ENCODE results near the gene LAMA4. TPM values are rescaled to one million over a fixed set of nuclear protein-coding genes. Genes with fewer than 3 reads are reported as not detected.
A peak's percentile ranks its signal among the peaks of the same experiment; 100 is the strongest.

The LAMA4 gene
- polyA plus RNA-seq, 4 donors: 83.4 to 109 (median 89.0) TPM

- DNase-seq (ENCODE audit: low read depth in 4 of 4, low spot score in 2 of 4): no peak
Measured at GRCh38 chr6:112275365-112275764, 21.0 kb upstream of the LAMA4 start.

DNA sequence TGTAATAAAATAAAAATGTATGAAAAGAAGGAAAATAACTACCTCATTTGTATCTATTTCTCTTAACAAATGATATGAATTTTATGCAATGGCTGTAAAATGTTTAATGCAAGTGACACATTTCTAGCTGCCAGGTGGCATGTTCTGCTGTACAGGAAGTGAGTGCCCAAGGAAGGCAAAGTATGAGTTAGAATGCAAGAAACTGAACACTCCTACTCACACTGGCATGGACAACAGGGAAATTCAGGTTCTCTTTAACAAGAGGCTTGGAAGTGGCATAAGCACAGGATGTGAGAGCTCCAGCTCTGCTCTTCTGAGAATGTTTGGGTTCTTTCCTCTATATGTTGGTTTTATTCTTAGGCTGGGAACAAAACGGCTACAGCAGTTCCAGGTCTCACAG lies 20.4 kb upstream of the LAMA4 start:
- no peak for DNase-seq (ENCODE audit: low read depth in 4 of 4, low spot score in 2 of 4)

DNA sequence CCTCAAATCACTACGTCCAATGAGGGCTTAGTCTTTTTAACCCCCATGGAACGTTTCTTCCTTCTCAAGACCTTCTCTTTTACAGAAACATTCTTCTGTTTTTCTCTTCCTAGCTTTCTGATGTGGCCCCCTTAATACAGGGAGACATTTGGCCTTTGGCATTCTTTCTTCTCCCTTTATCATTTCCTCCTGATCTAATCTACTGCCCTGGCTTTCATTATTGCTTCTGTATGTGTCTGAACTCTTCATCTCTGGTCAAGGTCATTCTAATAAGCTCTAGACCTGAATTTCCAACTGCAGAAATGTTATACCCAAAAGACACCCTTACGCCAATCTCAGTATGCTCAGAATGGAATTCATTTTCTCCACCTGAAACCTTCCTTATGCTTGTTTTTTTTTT lies 18.4 kb upstream of the LAMA4 start:
- no peak for DNase-seq (ENCODE audit: low read depth in 4 of 4, low spot score in 2 of 4)

- no peak for DNase-seq (ENCODE audit: low read depth in 4 of 4, low spot score in 2 of 4)
Measured at GRCh38 chr6:112270756-112271155, 16.4 kb upstream of the LAMA4 start.

GRCh38 chr6:112269979-112270566 lies 15.7 kb upstream of the LAMA4 start:
- DNase-seq (ENCODE audit: low read depth in 4 of 4, low spot score in 2 of 4): no peak

DNA sequence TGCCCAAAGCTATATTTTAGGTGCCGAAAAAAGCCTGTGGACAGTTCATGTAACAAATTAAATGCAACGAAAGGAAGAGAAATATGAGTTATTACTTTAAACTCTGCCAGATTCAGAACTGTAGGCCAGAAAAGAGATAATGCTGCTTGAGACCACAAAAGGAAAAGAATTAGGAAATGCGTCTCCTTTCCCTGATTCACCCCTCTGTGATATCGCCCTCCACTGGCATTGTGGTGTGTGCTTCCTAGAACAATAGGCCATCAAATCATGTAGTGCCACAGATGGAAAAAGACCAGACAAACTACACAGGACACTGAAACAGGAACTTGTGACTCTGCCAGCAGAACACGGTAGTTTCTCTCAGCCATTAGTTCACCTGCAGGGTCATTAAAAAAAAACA lies 14.7 kb upstream of the LAMA4 start:
- no peak for DNase-seq (ENCODE audit: low read depth in 4 of 4, low spot score in 2 of 4)

- DNase-seq (ENCODE audit: low read depth in 4 of 4, low spot score in 2 of 4): no peak
Measured at GRCh38 chr6:112268654-112269053, 14.3 kb upstream of the LAMA4 start.

DNA sequence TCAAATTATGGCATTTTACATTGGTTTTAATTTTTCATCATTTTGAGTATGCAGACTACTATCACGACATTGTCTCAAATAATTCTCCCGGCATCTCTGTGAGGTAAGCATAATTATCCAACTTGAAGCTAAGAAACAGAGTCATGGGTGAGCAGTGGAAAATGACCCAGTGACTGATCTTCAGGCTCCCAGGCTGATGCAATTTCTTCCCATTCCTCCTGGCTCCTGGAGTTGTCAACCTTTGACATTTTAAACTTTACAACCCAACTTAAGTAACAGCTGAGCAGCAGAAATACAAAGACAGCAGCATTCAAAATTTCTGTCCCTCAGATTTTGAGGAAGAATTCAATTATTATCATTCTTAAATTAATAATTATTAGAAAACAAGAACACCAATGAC lies 13.7 kb upstream of the LAMA4 start:
- no peak for DNase-seq (ENCODE audit: low read depth in 4 of 4, low spot score in 2 of 4)

- no peak for DNase-seq (ENCODE audit: low read depth in 4 of 4, low spot score in 2 of 4)
Measured at GRCh38 chr6:112266331-112266730, 12.0 kb upstream of the LAMA4 start.

- no peak for DNase-seq (ENCODE audit: low read depth in 4 of 4, low spot score in 2 of 4)
Measured at GRCh38 chr6:112259337-112259675, 4.9 kb upstream of the LAMA4 start.

- no peak for DNase-seq (ENCODE audit: low read depth in 4 of 4, low spot score in 2 of 4)
Measured at GRCh38 chr6:112258642-112259336, 4.4 kb upstream of the LAMA4 start.

DNA sequence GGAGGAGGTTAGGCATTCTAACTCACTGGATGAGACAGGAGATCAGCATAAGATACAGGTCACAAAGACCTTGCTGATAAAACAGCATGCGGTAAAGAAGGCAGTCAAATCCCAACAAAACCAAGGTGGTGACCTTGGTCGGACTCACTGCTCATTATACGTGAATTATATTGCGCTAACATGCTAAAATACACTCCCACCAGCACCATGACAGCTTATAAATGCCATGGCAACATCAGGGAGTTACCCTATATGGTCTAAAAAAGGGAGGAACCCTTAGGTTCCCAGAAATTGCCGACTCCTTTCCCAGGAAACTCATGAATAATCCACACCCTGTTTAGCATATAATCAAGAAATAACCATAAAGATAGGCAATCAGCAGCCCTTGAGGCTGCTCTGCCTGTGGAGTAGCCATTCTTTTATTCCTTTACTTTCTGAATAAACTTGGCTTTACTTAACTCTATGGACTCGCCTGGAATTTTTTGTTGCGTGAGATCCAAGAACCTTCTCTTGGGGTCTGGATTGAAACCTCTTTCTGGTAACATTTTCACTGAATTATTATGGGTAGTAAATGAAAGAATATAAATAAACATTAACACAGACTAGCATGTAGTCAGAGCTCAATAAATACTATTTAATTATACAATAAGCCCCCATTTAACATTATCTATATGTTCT lies 3.0 kb upstream of the LAMA4 start:
- DNase-seq (ENCODE audit: low read depth in 4 of 4, low spot score in 2 of 4): no peak

DNA sequence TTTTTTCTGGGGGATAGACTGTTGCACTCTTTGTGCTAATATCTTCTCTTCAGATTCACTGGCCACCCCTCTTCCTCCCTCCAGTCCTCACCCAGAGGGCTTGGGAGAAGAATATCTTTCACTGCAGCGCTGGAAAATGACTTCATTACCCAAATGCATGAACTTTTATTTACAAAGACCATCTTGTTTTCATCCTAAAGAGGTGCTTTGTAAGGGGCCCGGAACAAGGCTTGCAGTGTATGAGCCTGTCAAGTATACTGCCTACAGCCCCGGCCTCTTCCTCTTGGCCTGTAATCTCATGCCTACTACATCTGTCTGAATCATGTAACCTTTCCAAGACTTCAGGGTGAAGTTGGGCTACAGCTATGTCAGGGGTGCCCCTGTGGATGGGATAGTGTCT lies 554 bp upstream of the LAMA4 start:
- no peak for DNase-seq (ENCODE audit: low read depth in 4 of 4, low spot score in 2 of 4)

DNA sequence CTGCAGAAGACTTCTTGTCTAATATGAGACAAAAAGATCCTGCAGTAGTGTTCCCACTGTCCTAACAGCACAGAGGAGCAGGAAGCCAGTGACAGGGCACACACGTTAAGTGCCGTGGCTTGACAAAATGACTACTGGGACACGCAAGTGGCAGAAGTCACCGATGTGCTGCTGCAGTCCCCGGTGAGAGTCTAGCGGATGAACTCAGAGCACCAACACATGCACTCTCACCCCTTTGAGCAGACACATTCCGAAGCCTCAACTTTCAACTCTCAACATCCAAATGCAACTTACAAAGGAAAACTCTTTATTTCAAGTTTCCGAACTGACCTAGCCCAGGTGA lies 898 bp downstream of the LAMA4 start:
- DNase-seq (ENCODE audit: low read depth in 4 of 4, low spot score in 2 of 4): peak in 1 of 4 donors; percentile 66

GRCh38 chr6:112252571-112253497 lies 1.5 kb downstream of the LAMA4 start:
- DNase-seq (ENCODE audit: low read depth in 4 of 4, low spot score in 2 of 4): no peak

DNA sequence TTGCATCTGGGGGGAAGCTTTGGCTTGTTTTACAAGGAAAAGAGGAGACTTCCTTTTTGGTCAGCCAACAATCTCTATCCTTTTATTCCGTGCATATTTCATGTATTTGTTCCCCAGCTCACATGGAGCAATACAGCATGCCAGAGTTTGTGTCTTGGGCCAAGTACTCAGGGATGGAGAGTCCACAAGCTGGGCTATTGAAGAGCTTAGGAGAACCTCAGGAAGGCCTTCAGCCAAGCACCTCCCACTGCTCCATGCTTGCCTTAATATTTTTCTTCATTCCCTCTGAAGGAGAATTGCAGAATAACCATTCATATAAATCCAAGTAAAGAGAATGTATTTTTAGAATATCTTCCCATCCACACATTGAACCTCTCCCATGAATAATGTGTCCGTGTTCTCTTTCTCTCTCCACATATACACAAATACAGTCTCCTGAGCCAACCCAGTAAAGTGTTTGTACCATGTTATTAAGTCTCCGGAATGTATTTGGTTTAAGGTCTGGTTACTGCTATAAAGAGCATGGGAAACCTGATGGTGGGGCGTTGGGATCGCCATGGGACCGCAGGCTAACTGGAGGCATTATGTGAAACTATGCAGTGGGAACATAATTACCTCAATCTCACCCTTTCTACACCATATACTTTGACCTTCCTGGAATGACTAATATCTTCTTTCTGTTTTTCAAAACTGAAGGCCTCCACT lies 3.0 kb downstream of the LAMA4 start:
- no peak for DNase-seq (ENCODE audit: low read depth in 4 of 4, low spot score in 2 of 4)

GRCh38 chr6:112249489-112249888 lies 4.9 kb downstream of the LAMA4 start:
- DNase-seq (ENCODE audit: low read depth in 4 of 4, low spot score in 2 of 4): no peak

GRCh38 chr6:112247275-112247674 lies 7.1 kb downstream of the LAMA4 start:
- DNase-seq (ENCODE audit: low read depth in 4 of 4, low spot score in 2 of 4): no peak

DNA sequence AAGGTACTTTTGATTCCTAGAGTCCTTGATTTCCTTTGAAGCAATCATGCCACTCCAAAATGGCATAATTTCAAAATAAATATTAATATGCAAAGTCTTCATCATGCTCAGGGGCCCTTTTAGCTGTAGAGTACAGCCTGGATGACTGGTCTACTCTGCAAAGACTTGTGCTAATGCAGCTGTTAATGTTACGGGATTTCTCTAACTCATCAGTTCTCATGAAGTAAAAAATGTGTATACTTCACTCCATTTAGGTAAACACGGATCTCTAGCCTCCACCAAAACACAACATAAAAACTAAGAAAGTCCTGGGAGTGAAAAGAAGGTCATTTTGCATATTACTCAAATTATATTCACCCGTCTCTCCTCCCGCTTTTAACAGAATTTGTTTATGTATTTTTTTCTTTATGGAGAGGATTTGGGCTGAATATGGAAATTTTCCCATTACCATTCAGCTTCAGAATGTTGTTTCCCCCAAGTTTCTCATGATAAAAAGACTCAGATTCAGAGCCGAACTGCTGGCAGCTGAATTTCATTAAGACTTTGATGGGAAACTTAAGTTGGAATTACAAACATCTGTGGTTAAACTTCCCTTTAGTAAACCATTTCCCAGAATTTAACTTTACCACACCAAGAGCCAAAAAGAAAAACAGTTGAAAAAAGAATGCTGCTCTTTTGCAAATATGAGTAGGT lies 8.7 kb downstream of the LAMA4 start:
- DNase-seq (ENCODE audit: low read depth in 4 of 4, low spot score in 2 of 4): no peak
